GM12878 (cell line): ENCODE results near the gene KRTAP10-3. TPM values are rescaled to one million over a fixed set of nuclear protein-coding genes. Genes with fewer than 3 reads are reported as not detected.

Experiments used
- ATAC-seq: fragments of 200-7000 bp; cut with Tn5 transposase; 3 replicates; pipeline ENCODE4 v1.9.1; 2020; ENCODE audit warnings: mild to moderate bottlenecking, moderate library complexity
- BruUV-seq: library from RNA; stranded (reverse); fragments of 400-500 nt; replicated peaks from 2 replicates; lab custom pipeline; 2021; lab: Mats Ljungman, UMichigan
- CTCF ChIA-PET: fragments of 300-600 bp; sonication (Branson Sonifier 250); formaldehyde crosslinking; extraction: SDS; loops from one replicate; lab custom pipeline; 2021; ENCODE audit warnings: inconsistent platforms; lab: Yijun Ruan, JAX
- POLR2A ChIA-PET: fragments of 350-600 bp; formaldehyde crosslinking; extraction: SDS; loops from one replicate; lab custom pipeline; 2021; ENCODE audit warnings: inconsistent platforms; lab: Charles Lee
- RAD21 ChIA-PET: fragments of 300-600 bp; sonication (Branson Sonifier 250); formaldehyde crosslinking; loops from one replicate; lab custom pipeline; 2023; ENCODE audit warnings: antibody characterized with exemption; ENCODE audit not compliant: unreplicated experiment; lab: Charles Lee
- SMC1A ChIA-PET: fragments of 300-600 bp; sonication (Branson Sonifier 250); formaldehyde crosslinking; loops from one replicate; lab custom pipeline; 2023; ENCODE audit not compliant: unreplicated experiment, uncharacterized antibody; lab: Charles Lee
- DNase-seq: peaks from one replicate; pipeline ENCODE4 v3.0.0-alpha.2; 2011; ENCODE audit warnings: low read depth, low spot score
- FAIRE-seq: peaks from 3 replicates; lab custom pipeline; 2011; peaks lifted over from hg19 to GRCh38; lab: Jason Lieb, UNC
- H2AFZ ChIP-seq: 2 replicates; pipeline ENCODE4 v1.6.0; 2011; ENCODE audit warnings: low read depth, low read length, control low read depth; ENCODE audit not compliant: control insufficient read depth
- H3K27ac ChIP-seq: 2 replicates; pipeline ENCODE4 v1.5.1; 2011; ENCODE audit warnings: control low read depth; ENCODE audit not compliant: control insufficient read depth, insufficient read depth
- H3K27me3 ChIP-seq, 2 experiments: replicated peaks in 1 of 2; 2 replicates each; pipeline versions ENCODE4 v1.6.0 to v1.6.1; 2011; ENCODE audit warnings: low read length in 1 of 2; ENCODE audit not compliant: control insufficient read depth in 2 of 2, insufficient read depth in 2 of 2
- H3K36me3 ChIP-seq, 2 experiments: 2 replicates each; pipeline ENCODE4 v1.5.1; 2011; ENCODE audit warnings: low read length in 1 of 2; ENCODE audit not compliant: control insufficient read depth in 2 of 2, insufficient read depth in 2 of 2
- H3K4me1 ChIP-seq: 2 replicates; pipeline ENCODE4 v1.6.1; 2011; ENCODE audit warnings: mild to moderate bottlenecking, low read length, moderate library complexity, mixed read lengths; ENCODE audit not compliant: control insufficient read depth, insufficient read depth
- H3K4me2 ChIP-seq: 2 replicates; pipeline ENCODE4 v1.6.0; 2011; ENCODE audit warnings: control low read depth; ENCODE audit not compliant: control insufficient read depth, insufficient read depth
- H3K4me3 ChIP-seq: fragments of 200-600 bp; sonication (generic); 2 replicates; pipeline ENCODE4 v1.5.1; 2016
- H3K79me2 ChIP-seq: 2 replicates; pipeline ENCODE4 v1.6.0; 2011; ENCODE audit warnings: low read length; ENCODE audit not compliant: control insufficient read depth, insufficient read depth
- H3K9ac ChIP-seq: 2 replicates; pipeline ENCODE4 v1.8.0; 2011; ENCODE audit warnings: low read length, control low read depth, mixed read lengths; ENCODE audit not compliant: control insufficient read depth, insufficient read depth
- H3K9me3 ChIP-seq: replicated peaks from 3 replicates; pipeline ENCODE4 v1.5.1; 2011; ENCODE audit warnings: mild to moderate bottlenecking, low read length; ENCODE audit not compliant: control insufficient read depth, insufficient read depth
- H4K20me1 ChIP-seq: 2 replicates; pipeline ENCODE4 v1.6.0; 2011; ENCODE audit not compliant: control insufficient read depth, insufficient read depth
- BCL3 ChIP-seq: IDR thresholded peaks from 2 replicates; pipeline ENCODE4 v1.6.1; 2011; ENCODE audit warnings: borderline replicate concordance, low read depth, mild to moderate bottlenecking, moderate library complexity, low read length; ENCODE audit not compliant: insufficient read depth, poor library complexity, severe bottlenecking
- CHD4 ChIP-seq: fragments of 200-600 bp; sonication (generic); IDR thresholded peaks from 2 replicates; pipeline ENCODE4 v1.6.1; 2016; ENCODE audit warnings: mild to moderate bottlenecking
- ETV6 ChIP-seq, 2 experiments: fragments of 450-650 bp in 1 of 2; IDR thresholded peaks in 1 of 2; conservative IDR thresholded peaks in 1 of 2; 2 replicates each; pipeline ENCODE4 v1.6.1; 2014; ENCODE audit warnings: antibody characterized with exemption in 1 of 2, borderline replicate concordance in 1 of 2, low read depth in 1 of 2, mild to moderate bottlenecking in 1 of 2, moderate library complexity in 1 of 2
- KDM1A ChIP-seq: fragments of 200-600 bp; sonication (generic); IDR thresholded peaks from 2 replicates; pipeline ENCODE4 v1.6.1; 2016; ENCODE audit warnings: borderline replicate concordance
- MTA3 ChIP-seq: IDR thresholded peaks from 2 replicates; pipeline ENCODE4 v1.6.1; 2012; ENCODE audit warnings: low read length, inconsistent platforms, borderline replicate concordance
- NFIC ChIP-seq: IDR thresholded peaks from 2 replicates; pipeline ENCODE4 v1.6.1; 2012; ENCODE audit warnings: low read depth, mild to moderate bottlenecking, inconsistent platforms, low read length, moderate library complexity
- NR2C2 ChIP-seq: IDR thresholded peaks from 2 replicates; pipeline ENCODE4 v1.6.1; 2011; ENCODE audit warnings: borderline replicate concordance, low read depth; ENCODE audit not compliant: control insufficient read depth, insufficient read length
- PML ChIP-seq: IDR thresholded peaks from 2 replicates; pipeline ENCODE4 v1.6.1; 2012; ENCODE audit warnings: low read length, inconsistent platforms
- RBBP5 ChIP-seq: fragments of 200-600 bp; sonication (generic); conservative IDR thresholded peaks from 2 replicates; pipeline ENCODE4 v1.6.1; 2016
- RFX5 ChIP-seq: IDR thresholded peaks from 2 replicates; pipeline ENCODE4 v1.6.1; 2011; ENCODE audit warnings: low read depth, low read length, improper control_type of control experiment
- STAT3 ChIP-seq: IDR thresholded peaks from 2 replicates; pipeline ENCODE4 v1.6.1; 2011; ENCODE audit warnings: low read depth, low read length, improper control_type of control experiment
- SUPT20H ChIP-seq: IDR thresholded peaks from 2 replicates; pipeline ENCODE4 v1.6.1; 2011; ENCODE audit warnings: low read depth, mild to moderate bottlenecking, low read length, moderate library complexity, borderline replicate concordance; ENCODE audit not compliant: control insufficient read depth
- WGBS: methylation state at CpG from one replicate; pipeline ENCODE4 v1.1.6; 2016; ENCODE audit warnings: low lambda C conversion rate; ENCODE audit not compliant: insufficient replicate concordance, insufficient coverage; ENCODE audit errors: missing lambda C conversion rate; 5-methylcytosine and 5-hydroxymethylcytosine counted together
- in situ Hi-C: fragments of 300-500 bp; cut with MboI; formaldehyde crosslinking; loops from 9 replicates; pipeline ENCODE4 v1.14.3; 2018; ENCODE audit warnings: mixed read lengths
- intact Hi-C: fragments of 100-400 bp; cut with micrococcal nuclease; formaldehyde crosslinking; loops from one replicate; pipeline ENCODE4 v1.14.2; 2022; ENCODE audit not compliant: unreplicated experiment
- polyA plus RNA-seq, 11 experiments: library from polyadenylated mRNA; depleted of rRNA in 4 of 11; unstranded in 6 of 11; stranded (reverse) in 5 of 11; fragments of >200 nt; fragmentation: Nextera tagmentation in 4 of 11; fragmentation: Illumina TruSeq in 1 of 11; extraction: Ambion mirVana in 4 of 11; extraction: Trizol in 1 of 11; gene quantifications; 1 replicate in 1 of 11; 2 replicates in 10 of 11; pipeline versions ENCODE4 v1.2.1 to v1.2.3, GENCODE V29; 2011 to 2016; ENCODE audit warnings: inconsistent platforms in 2 of 11, missing spikeins in 2 of 11, low read depth in 1 of 11
- total RNA-seq, 4 experiments: library from RNA; depleted of rRNA in 3 of 4; stranded (reverse); fragments of >200 nt in 3 of 4; fragmentation: Illumina TruSeq in 1 of 4; extraction: Trizol in 1 of 4; gene quantifications; 2 replicates each; pipeline versions ENCODE4 v1.2.1 to v1.2.3, GENCODE V29; 2013 to 2021
- TF ChIP-seq, protein P1 (sequence below): fragments of 450-650 bp; IDR thresholded peaks from 2 replicates; pipeline ENCODE4 v1.6.1; 2017; ENCODE audit warnings: low read depth, mild to moderate bottlenecking, moderate library complexity
- TF ChIP-seq, protein P2 (sequence below): IDR thresholded peaks from 2 replicates; pipeline ENCODE4 v1.6.1; 2011; ENCODE audit warnings: low read depth, low read length, improper control_type of control experiment, borderline replicate concordance

The KRTAP10-3 gene
- total and polyA plus RNA-seq, 10 of the 15 experiments (the other 5 are each of a cell fraction or from before 2014, with no cell fraction given) = not detected

- Histone ChIP-seq H3K27ac (no peak overlapping the region), H3K4me3 (no peak overlapping the region), H3K4me2 (no peak overlapping the region), H3K9me3 (peaks cover 1% of the 10 kb centered on the region; the same call in 2 of the 3 replicates), H3K36me3 (no peaks in the 10 kb centered on the region), H3K27me3 (no peaks in the 10 kb centered on the region), H3K79me2 (no peaks in the 10 kb centered on the region), H2AFZ (no peak overlapping the region), H3K9ac (no peak overlapping the region), H4K20me1 (no peaks in the 10 kb centered on the region), H3K4me1 (no peaks in the 10 kb centered on the region)
- ChIA-PET POLR2A (no interaction called here), CTCF (no interaction called here), SMC1A (no interaction called here), RAD21 (no interaction called here)
- in situ Hi-C loops (no loop called here), intact Hi-C loops (no loop called here)
- BruUV-seq = no TSS peak
- 37% methylated on average over 15 of the region's 15 CpGs for WGBS
- ATAC-seq = no peak
- no peak for FAIRE-seq
- DNase-seq = no peak
- TF ChIP-seq ETV6 (conservative IDR thresholded peaks at IDR 0.05 in 1 of 2, IDR thresholded peaks at IDR 0.05 in 1 of 2; ENCODE audit: borderline replicate concordance in 1 of 2, low read depth in 1 of 2) (no peak), SUPT20H (no peak), STAT3 (no peak), NFIC (no peak), RFX5 (no peak), MTA3 (no peak), KDM1A (no peak), RBBP5 (no peak), BCL3 (no peak), CHD4 (no peak), PML (no peak), NR2C2 (no peak)
- TF ChIP-seq, protein P1, sequence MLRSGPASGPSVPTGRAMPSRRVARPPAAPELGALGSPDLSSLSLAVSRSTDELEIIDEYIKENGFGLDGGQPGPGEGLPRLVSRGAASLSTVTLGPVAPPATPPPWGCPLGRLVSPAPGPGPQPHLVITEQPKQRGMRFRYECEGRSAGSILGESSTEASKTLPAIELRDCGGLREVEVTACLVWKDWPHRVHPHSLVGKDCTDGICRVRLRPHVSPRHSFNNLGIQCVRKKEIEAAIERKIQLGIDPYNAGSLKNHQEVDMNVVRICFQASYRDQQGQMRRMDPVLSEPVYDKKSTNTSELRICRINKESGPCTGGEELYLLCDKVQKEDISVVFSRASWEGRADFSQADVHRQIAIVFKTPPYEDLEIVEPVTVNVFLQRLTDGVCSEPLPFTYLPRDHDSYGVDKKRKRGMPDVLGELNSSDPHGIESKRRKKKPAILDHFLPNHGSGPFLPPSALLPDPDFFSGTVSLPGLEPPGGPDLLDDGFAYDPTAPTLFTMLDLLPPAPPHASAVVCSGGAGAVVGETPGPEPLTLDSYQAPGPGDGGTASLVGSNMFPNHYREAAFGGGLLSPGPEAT = no peak
- TF ChIP-seq, protein P2, sequence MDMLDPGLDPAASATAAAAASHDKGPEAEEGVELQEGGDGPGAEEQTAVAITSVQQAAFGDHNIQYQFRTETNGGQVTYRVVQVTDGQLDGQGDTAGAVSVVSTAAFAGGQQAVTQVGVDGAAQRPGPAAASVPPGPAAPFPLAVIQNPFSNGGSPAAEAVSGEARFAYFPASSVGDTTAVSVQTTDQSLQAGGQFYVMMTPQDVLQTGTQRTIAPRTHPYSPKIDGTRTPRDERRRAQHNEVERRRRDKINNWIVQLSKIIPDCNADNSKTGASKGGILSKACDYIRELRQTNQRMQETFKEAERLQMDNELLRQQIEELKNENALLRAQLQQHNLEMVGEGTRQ = no peak
These were observed 14.5 kb upstream of the KRTAP10-3 start for GRCh38 chr21:44572959-44573583.
